WI38 (cell line): Measurements from ENCODE around the gene COL6A5.

ENCODE experiments used
- H3K4me3 ChIP-seq: 2 replicates; pipeline ENCODE4 v1.5.1; 2011; ENCODE audit warnings: low read depth, mild to moderate bottlenecking, control low read depth, low read length
- CTCF ChIP-seq: IDR thresholded peaks from 2 replicates; pipeline ENCODE4 v1.5.1; 2012; ENCODE audit warnings: low read depth, mild to moderate bottlenecking, control low read depth, low read length

COL6A5 gene

GRCh38 chr3:130517602-130518001 is 172.1 kb downstream of the COL6A5 start:
- TF ChIP-seq CTCF: no peak
- no peak overlapping the region for H3K4me3 ChIP-seq

GRCh38 chr3:130519754-130520153 is 174.3 kb downstream of the COL6A5 start:
- H3K4me3 ChIP-seq: no peak overlapping the region
- no peak for TF ChIP-seq CTCF

- TF ChIP-seq CTCF: no peak
- no peak overlapping the region for H3K4me3 ChIP-seq
Observed at GRCh38 chr3:130522399-130522798, 176.9 kb downstream of the COL6A5 start.

GRCh38 chr3:130527426-130527825 is 182.0 kb downstream of the COL6A5 start:
- no peak overlapping the region for H3K4me3 ChIP-seq

GRCh38 chr3:130528120-130528519 is 182.6 kb downstream of the COL6A5 start:
- no peak for TF ChIP-seq CTCF
- H3K4me3 ChIP-seq: no peak overlapping the region

More at GRCh38 chr3:130527426-130527825, 182.0 kb downstream of the COL6A5 start:
- no peak for TF ChIP-seq CTCF

- TF ChIP-seq CTCF: no peak
Observed at GRCh38 chr3:130529486-130530215, 184.2 kb downstream of the COL6A5 start.

GRCh38 chr3:130533247-130533646 is 187.8 kb downstream of the COL6A5 start:
- no peak overlapping the region for H3K4me3 ChIP-seq
- no peak for TF ChIP-seq CTCF

More at GRCh38 chr3:130529486-130530215, 184.2 kb downstream of the COL6A5 start:
- H3K4me3 ChIP-seq: no peak overlapping the region
